RKO (cell line): Measurements from ENCODE around the gene ARMCX6.
"Not testable (repeated sequence)": the region's sequence is repeated elsewhere in the genome, so short reads cannot be mapped to it uniquely, and the experiment has no call there.

Experiments used
- DNase-seq: peaks from one replicate; pipeline ENCODE4 v3.0.0-alpha.2; 2016; ENCODE audit warnings: low spot score

The ARMCX6 gene

GRCh38 chrX:101617211-101618191, at the start of gene ARMCX6:
ARMCX6 (minus strand) TSS chrX:101618000; CDS start chrX:101616620, 1,380 bp downstream.
- DNase-seq: peak; percentile 83

- no peak for DNase-seq
These were observed 41.8 kb upstream of the ARMCX6 start, which contains the start of gene ARMCX2 for GRCh38 chrX:101659601-101660063. ARMCX2 (minus strand) TSS chrX:101659850; CDS start chrX:101657588, 2,262 bp downstream.

- peak; percentile 55 for DNase-seq
These were observed 41.1 kb upstream of the ARMCX6 start for GRCh38 chrX:101658661-101659491.

GRCh38 chrX:101657495-101657894, 39.7 kb upstream of the ARMCX6 start:
- DNase-seq: no peak

GRCh38 chrX:101656817-101657216, 39.0 kb upstream of the ARMCX6 start:
- no peak for DNase-seq

GRCh38 chrX:101655534-101655933, 37.7 kb upstream of the ARMCX6 start:
- no peak for DNase-seq

- DNase-seq: not testable (repeated sequence)
These were observed 29.9 kb upstream of the ARMCX6 start for GRCh38 chrX:101647716-101648115.

GRCh38 chrX:101642093-101642492, 24.3 kb upstream of the ARMCX6 start:
- no peak for DNase-seq

- DNase-seq: no peak
These were observed 21.8 kb upstream of the ARMCX6 start for GRCh38 chrX:101639583-101639982.

- DNase-seq: peak; percentile 9
These were observed 1.6 kb upstream of the ARMCX6 start for GRCh38 chrX:101619364-101619763.

- DNase-seq: no peak
These were observed 12.1 kb downstream of the ARMCX6 start for GRCh38 chrX:101605728-101606127.

- DNase-seq: no peak
These were observed 12.7 kb downstream of the ARMCX6 start for GRCh38 chrX:101605146-101605545.

GRCh38 chrX:101602077-101602476, 15.7 kb downstream of the ARMCX6 start:
- DNase-seq: no peak

- not testable (repeated sequence) for DNase-seq
These were observed 18.2 kb downstream of the ARMCX6 start for GRCh38 chrX:101599592-101599991.

- peak; percentile 76 for DNase-seq
These were observed 21.9 kb downstream of the ARMCX6 start for GRCh38 chrX:101595739-101596419.
